ENCODE data around the gene GSC2.
A peak's percentile ranks its signal among the peaks of the same experiment; 100 is the strongest.

The GSC2 gene

GRCh38 chr22:19178657-19179496, 28.8 kb upstream of the GSC2 start, which contains the start of gene SLC25A1:
SLC25A1 (minus strand) TSS chr22:19178736; CDS start chr22:19178673, 63 bp downstream.
- TF ChIP-seq, protein P1, sequence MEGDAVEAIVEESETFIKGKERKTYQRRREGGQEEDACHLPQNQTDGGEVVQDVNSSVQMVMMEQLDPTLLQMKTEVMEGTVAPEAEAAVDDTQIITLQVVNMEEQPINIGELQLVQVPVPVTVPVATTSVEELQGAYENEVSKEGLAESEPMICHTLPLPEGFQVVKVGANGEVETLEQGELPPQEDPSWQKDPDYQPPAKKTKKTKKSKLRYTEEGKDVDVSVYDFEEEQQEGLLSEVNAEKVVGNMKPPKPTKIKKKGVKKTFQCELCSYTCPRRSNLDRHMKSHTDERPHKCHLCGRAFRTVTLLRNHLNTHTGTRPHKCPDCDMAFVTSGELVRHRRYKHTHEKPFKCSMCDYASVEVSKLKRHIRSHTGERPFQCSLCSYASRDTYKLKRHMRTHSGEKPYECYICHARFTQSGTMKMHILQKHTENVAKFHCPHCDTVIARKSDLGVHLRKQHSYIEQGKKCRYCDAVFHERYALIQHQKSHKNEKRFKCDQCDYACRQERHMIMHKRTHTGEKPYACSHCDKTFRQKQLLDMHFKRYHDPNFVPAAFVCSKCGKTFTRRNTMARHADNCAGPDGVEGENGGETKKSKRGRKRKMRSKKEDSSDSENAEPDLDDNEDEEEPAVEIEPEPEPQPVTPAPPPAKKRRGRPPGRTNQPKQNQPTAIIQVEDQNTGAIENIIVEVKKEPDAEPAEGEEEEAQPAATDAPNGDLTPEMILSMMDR (IDR thresholded peaks at IDR 0.05; ENCODE audit: insufficient read depth, low read length, missing control alignments) = no peak
- POLR2A ChIA-PET = interaction anchor here (0.6 to 1.0 kb wide), 2 partner anchors 113 to 127 kb away, joined by 3 to 4 read pairs; partner anchors contain the start of gene CLTCL1
- CTCF ChIA-PET = interaction anchor here (0.6 to 2.5 kb wide), 19 partner anchors 8 to 451 kb away, joined by 3 to 16 read pairs (median 4); partner anchors contain the start of genes CLTCL1 and ESS2
- DNase-seq (ENCODE audit: low read depth, low spot score) = no peak
- H3K4me3 ChIP-seq (ENCODE audit: low read depth, low read length) = peak within 1 kb of the TSS; percentile 71

DNA sequence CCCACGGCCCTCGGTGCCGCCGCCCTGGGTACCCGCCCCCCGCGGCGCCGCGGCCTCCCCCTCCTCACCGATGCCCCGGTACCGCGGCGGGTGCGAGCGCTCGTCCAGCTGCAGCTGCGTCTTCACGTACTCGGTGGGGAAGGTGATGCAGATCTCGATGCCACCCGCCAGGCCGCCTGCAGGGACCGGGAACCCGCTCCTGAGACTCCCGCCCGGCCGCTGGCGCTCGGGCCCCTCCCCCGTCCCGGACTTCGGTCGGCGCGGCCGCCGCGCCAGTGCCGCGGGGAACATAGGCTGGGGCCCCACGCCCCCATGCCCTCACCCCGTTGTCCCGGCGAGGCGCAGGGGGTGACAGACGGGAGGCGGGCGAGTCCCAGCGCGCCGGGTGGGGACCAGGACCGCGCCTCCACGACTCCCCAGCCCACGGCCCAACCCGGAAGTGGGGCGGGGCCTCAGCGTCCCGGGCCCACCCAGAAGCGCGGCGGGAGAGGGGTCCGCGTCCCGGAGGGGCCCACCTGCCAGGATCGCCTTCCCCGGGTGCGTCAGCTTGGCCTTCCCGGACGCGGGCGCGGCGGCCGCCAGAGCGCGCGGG, 28.1 kb upstream of the GSC2 start:
- peak overlapping the region; percentile 71 for H3K4me3 ChIP-seq (ENCODE audit: low read depth, low read length)
- no peak for DNase-seq (ENCODE audit: low read depth, low spot score)
- ChIA-PET POLR2A (interaction anchor here (0.6 to 1.0 kb wide), 2 partner anchors 114 to 126 kb away, joined by 3 to 4 read pairs; partner anchors contain the start of gene CLTCL1), CTCF (interaction anchor here (1.0 to 2.5 kb wide), 11 partner anchors 9 to 454 kb away, joined by 3 to 16 read pairs (median 4); no protein-coding TSS in a partner anchor)
- TF ChIP-seq, protein P1 (IDR thresholded peaks at IDR 0.05; ENCODE audit: insufficient read depth, low read length, missing control alignments) = no peak

- TF ChIP-seq, protein P1 (IDR thresholded peaks at IDR 0.05; ENCODE audit: insufficient read depth, low read length, missing control alignments) = no peak
- no peak for DNase-seq (ENCODE audit: low read depth, low spot score)
- ChIA-PET CTCF (interaction anchor here (1.1 kb wide), 1 partner anchor 454 kb away, joined by 3 read pairs; no protein-coding TSS in a partner anchor), POLR2A (no interaction called here)
- peak overlapping the region; percentile 71 for H3K4me3 ChIP-seq (ENCODE audit: low read depth, low read length)
Observed at GRCh38 chr22:19177164-19178064, 27.3 kb upstream of the GSC2 start.

- TF ChIP-seq, protein P1 (IDR thresholded peaks at IDR 0.05; ENCODE audit: insufficient read depth, low read length, missing control alignments) = no peak
- H3K4me3 ChIP-seq (ENCODE audit: low read depth, low read length) = peak overlapping the region; percentile 71
- ChIA-PET CTCF (no interaction called here), POLR2A (no interaction called here)
- DNase-seq (ENCODE audit: low read depth, low spot score) = no peak
Observed at GRCh38 chr22:19176732-19177131, 26.6 kb upstream of the GSC2 start.

DNA sequence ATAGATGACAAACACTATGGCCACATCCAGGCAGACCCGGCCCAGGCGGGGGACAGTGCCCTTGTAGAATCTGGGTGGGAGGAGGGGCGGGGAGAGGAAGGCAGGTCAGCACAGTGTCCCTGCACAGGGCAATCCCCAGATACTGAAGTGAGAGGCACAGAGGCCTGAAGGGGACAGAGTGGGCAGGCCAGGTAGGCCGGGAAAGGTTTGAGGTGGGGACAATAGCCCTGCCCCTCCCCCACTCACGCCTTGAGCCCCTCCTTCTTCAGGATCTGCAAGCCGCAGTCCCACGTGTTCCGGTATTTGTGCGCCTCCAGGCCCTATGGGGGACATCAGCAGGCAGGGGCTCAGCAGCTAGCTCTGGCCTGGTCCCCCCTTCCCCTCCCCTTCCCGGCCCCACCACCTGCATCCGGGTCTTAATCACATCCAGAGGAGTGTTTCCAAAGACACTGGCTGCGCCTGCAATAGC, 26.1 kb upstream of the GSC2 start:
- ChIA-PET POLR2A (no interaction called here), CTCF (no interaction called here)
- TF ChIP-seq, protein P1 (IDR thresholded peaks at IDR 0.05; ENCODE audit: insufficient read depth, low read length, missing control alignments) = no peak
- peak overlapping the region; percentile 12; the same call in 1 of the 2 replicates for H3K4me3 ChIP-seq (ENCODE audit: low read depth, low read length)
- DNase-seq (ENCODE audit: low read depth, low spot score) = no peak

Data from AG04449 (cell line).